Activated CD4-positive, alpha-beta T cell treated with anti-CD3 and anti-CD28 coated beads for 36 hours (primary cell): Measurements from ENCODE around the gene SYNPR. TPM values are rescaled to one million over a fixed set of nuclear protein-coding genes. Genes with fewer than 3 reads are reported as not detected.

Experiments used
- ATAC-seq: fragments of 200-7000 bp; cut with Tn5 transposase; one replicate; pipeline ENCODE4 v1.10.0; 2021; ENCODE audit warnings: mild to moderate bottlenecking, moderate library complexity
- CTCF ChIA-PET: fragments of 350-600 bp; sonication (Branson Sonifier 250); formaldehyde crosslinking; loops from one replicate; lab custom pipeline; 2021; ENCODE audit warnings: antibody characterized with exemption; lab: Charles Lee
- POLR2A ChIA-PET: fragments of 350-600 bp; sonication (Branson Sonifier 250); formaldehyde crosslinking; loops from one replicate; lab custom pipeline; 2021; ENCODE audit warnings: antibody characterized with exemption, inconsistent platforms; lab: Charles Lee
- DNase-seq: peaks from one replicate; pipeline ENCODE4 v3.0.0-alpha.2; 2020
- H3K27ac Mint-ChIP-seq: one replicate; pipeline ENCODE4 v1.8.0; 2021; ENCODE audit warnings: mixed read lengths
- H3K27me3 Mint-ChIP-seq: one replicate; pipeline ENCODE4 v1.8.0; 2021; ENCODE audit warnings: mixed read lengths
- H3K36me3 Mint-ChIP-seq: one replicate; pipeline ENCODE4 v1.8.0; 2021; ENCODE audit warnings: low read depth, mixed read lengths
- H3K4me1 Mint-ChIP-seq: one replicate; pipeline ENCODE4 v1.8.0; 2021; ENCODE audit warnings: mixed read lengths
- H3K4me3 Mint-ChIP-seq: one replicate; pipeline ENCODE4 v1.8.0; 2021; ENCODE audit warnings: mild to moderate bottlenecking, moderate library complexity, mixed read lengths
- H3K9me3 Mint-ChIP-seq: one replicate; pipeline ENCODE4 v1.8.0; 2021; ENCODE audit warnings: low read depth, mixed read lengths
- intact Hi-C, 2 experiments: fragments of 100-400 bp; cut with DNase I in 1 of 2; cut with micrococcal nuclease in 1 of 2; formaldehyde crosslinking; loops; one replicate each; pipeline versions ENCODE4 v1.14.2 to v1.15.1; 2022 to 2024; cut with DNase I, micrococcal nuclease
- total RNA-seq, 2 experiments: library from RNA; stranded (reverse); gene quantifications; one replicate each; pipeline ENCODE4 v1.2.3, GENCODE V29; 2021

Gene SYNPR
- total RNA-seq, 2 experiments from 2014 or later: not detected

- H3K27ac Mint-ChIP-seq: no peak overlapping the region
- no peak overlapping the region for H3K4me3 Mint-ChIP-seq
- DNase-seq (no peak), ATAC-seq (no peak)
- H3K36me3 Mint-ChIP-seq: no peaks in the 10 kb centered on the region
- H3K27me3 Mint-ChIP-seq: peaks cover 2% of the 10 kb centered on the region
- H3K9me3 Mint-ChIP-seq: no peaks in the 10 kb centered on the region
- no peaks in the 10 kb centered on the region for H3K4me1 Mint-ChIP-seq
- ChIA-PET CTCF (no interaction called here), POLR2A (no interaction called here)
- intact Hi-C loops: no loop called here
Observed at GRCh38 chr3:63437858-63438257, 159.8 kb downstream of the SYNPR start.

- intact Hi-C loops: no loop called here
- peaks cover 2% of the 10 kb centered on the region for H3K27me3 Mint-ChIP-seq
- no peaks in the 10 kb centered on the region for H3K9me3 Mint-ChIP-seq
- no peaks in the 10 kb centered on the region for H3K36me3 Mint-ChIP-seq
- no peak overlapping the region for H3K27ac Mint-ChIP-seq
- no peak overlapping the region for H3K4me3 Mint-ChIP-seq
- ATAC-seq: no peak
- DNase-seq: no peak
- ChIA-PET POLR2A (no interaction called here), CTCF (no interaction called here)
- no peaks in the 10 kb centered on the region for H3K4me1 Mint-ChIP-seq
Observed at GRCh38 chr3:63438826-63439371, 160.8 kb downstream of the SYNPR start.

GRCh38 chr3:63441262-63441661, 163.2 kb downstream of the SYNPR start:
- ChIA-PET POLR2A (no interaction called here), CTCF (no interaction called here)
- Mint-ChIP-seq H3K27me3 (peaks cover 2% of the 10 kb centered on the region), H3K4me3 (no peak overlapping the region), H3K36me3 (no peaks in the 10 kb centered on the region), H3K27ac (no peak overlapping the region), H3K9me3 (no peaks in the 10 kb centered on the region), H3K4me1 (no peaks in the 10 kb centered on the region)
- ATAC-seq (no peak), DNase-seq (no peak)
- intact Hi-C loops: no loop called here

DNA sequence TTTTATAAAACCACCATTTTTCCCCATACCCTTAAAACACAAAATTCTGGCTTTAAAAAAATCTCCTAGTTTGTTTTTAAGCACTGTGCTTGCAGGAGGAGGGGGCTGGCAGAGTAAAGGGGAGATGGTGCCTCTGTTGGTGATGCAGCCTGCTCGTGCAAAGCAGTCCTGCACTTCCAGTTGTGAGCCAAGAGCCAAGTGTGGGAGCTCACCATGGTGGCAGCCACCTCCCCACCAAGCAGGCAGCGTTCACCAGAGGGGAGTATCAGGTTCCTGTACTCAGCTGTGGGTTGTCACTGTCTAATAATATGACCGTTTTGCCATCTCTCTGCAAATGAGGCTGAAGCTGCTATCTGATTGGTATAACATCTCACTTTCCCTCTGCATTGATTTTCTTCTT, 164.8 kb downstream of the SYNPR start:
- ATAC-seq (no peak), DNase-seq (no peak)
- H3K27ac Mint-ChIP-seq: no peak overlapping the region
- H3K4me1 Mint-ChIP-seq: no peaks in the 10 kb centered on the region
- CTCF ChIA-PET: interaction anchor here (0.5 kb wide), 1 partner anchor 12 kb away, joined by 3 read pairs; no protein-coding TSS in a partner anchor
- intact Hi-C loops: no loop called here
- H3K27me3 Mint-ChIP-seq: no peaks in the 10 kb centered on the region
- POLR2A ChIA-PET: no interaction called here
- no peaks in the 10 kb centered on the region for H3K36me3 Mint-ChIP-seq
- H3K9me3 Mint-ChIP-seq: no peaks in the 10 kb centered on the region
- H3K4me3 Mint-ChIP-seq: no peak overlapping the region

GRCh38 chr3:63450023-63450422, 171.9 kb downstream of the SYNPR start:
- no peak for DNase-seq
- intact Hi-C loops: no loop called here
- Mint-ChIP-seq H3K4me3 (no peak overlapping the region), H3K4me1 (no peaks in the 10 kb centered on the region), H3K36me3 (no peaks in the 10 kb centered on the region), H3K27me3 (no peaks in the 10 kb centered on the region), H3K27ac (no peak overlapping the region), H3K9me3 (no peaks in the 10 kb centered on the region)
- CTCF ChIA-PET: no interaction called here
- ATAC-seq: no peak
- POLR2A ChIA-PET: no interaction called here

DNA sequence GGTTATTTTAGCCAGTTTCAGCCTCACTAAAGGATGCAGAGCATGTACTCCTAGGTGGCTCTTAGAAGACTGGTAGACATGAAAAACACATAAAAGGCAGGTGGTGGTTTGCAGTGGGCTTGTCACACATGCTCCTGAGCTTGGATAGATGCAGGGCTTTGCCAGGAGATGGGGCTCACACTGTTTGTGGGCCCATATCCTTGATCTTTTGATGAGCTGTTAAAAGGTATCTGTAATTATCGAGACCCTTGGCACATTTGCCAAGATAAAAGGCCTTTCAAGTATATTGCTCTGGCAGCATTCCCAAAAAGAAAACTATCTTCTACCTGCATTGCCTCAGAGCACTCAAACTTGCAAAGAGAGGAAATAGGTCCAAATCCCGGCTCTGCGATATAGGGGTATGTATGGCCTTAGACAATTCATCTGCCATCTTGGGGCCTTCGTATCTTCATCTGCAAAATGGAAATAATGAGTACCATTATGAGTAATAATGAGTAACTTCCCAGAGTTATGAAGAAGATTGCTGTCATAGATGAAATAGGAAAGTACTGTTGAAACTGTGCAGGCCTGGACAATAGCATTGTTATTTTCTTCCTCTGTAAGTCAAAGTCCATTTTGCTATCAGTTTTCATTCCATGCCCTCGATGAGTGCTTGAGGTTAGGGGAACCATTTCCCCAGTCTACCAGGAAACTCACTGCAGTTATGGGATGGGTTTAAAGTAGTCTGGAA, 172.7 kb downstream of the SYNPR start:
- H3K4me1 Mint-ChIP-seq: no peaks in the 10 kb centered on the region
- no peak overlapping the region for H3K27ac Mint-ChIP-seq
- no peaks in the 10 kb centered on the region for H3K9me3 Mint-ChIP-seq
- CTCF ChIA-PET: interaction anchor here (0.6 to 0.7 kb wide), 2 partner anchors 345 to 718 kb away, joined by 3 read pairs; no protein-coding TSS in a partner anchor
- POLR2A ChIA-PET: no interaction called here
- no peaks in the 10 kb centered on the region for H3K27me3 Mint-ChIP-seq
- ATAC-seq (no peak), DNase-seq (no peak)
- intact Hi-C loops: no loop called here
- no peaks in the 10 kb centered on the region for H3K36me3 Mint-ChIP-seq
- H3K4me3 Mint-ChIP-seq: no peak overlapping the region

DNA sequence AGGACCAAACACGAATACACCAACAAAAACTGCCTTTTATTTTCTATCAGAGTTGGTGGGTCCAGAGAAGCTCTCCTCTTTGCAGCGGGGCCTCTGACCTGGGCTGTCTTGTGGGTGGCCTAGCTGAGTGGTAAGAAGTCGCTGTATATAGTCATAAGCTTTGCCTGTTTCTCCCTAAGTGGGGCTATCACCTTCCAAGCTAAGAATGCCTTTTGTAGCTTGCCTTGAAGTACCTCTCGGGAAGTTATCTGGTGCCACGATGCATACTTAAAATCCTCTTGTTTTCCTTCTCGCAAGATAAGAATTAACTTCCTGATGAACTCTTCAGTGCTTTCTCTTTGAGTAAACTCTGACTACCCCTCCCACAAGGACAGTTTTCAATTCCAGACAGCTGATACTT, 178.8 kb downstream of the SYNPR start:
- no peaks in the 10 kb centered on the region for H3K27me3 Mint-ChIP-seq
- H3K36me3 Mint-ChIP-seq: no peaks in the 10 kb centered on the region
- intact Hi-C loops: no loop called here
- DNase-seq (no peak), ATAC-seq (no peak)
- no peaks in the 10 kb centered on the region for H3K4me1 Mint-ChIP-seq
- no peak overlapping the region for H3K27ac Mint-ChIP-seq
- H3K4me3 Mint-ChIP-seq: no peak overlapping the region
- ChIA-PET POLR2A (no interaction called here), CTCF (no interaction called here)
- H3K9me3 Mint-ChIP-seq: no peaks in the 10 kb centered on the region

DNA sequence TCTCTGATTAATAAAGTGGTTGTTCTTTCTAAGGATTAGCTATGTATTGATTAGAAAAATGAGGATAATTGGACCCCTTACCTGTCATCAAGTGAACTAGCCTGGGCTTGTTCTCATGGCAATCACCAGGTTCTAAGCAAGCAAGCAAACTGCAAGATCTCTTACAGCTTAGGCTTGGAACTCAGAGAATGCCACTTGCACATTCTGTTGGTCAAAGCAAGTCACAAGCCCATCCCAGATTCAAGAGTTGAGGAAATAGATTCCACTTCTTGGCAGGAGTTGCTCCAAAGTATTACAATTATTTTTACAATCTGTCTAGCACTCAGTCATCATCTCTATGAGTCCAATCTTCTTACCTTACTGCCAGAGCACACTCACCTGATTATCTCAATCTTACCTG, 180.3 kb downstream of the SYNPR start:
- Mint-ChIP-seq H3K27ac (no peak overlapping the region), H3K9me3 (no peaks in the 10 kb centered on the region), H3K4me1 (no peaks in the 10 kb centered on the region), H3K27me3 (no peaks in the 10 kb centered on the region), H3K4me3 (no peak overlapping the region), H3K36me3 (no peaks in the 10 kb centered on the region)
- intact Hi-C loops: no loop called here
- ATAC-seq (no peak), DNase-seq (no peak)
- CTCF ChIA-PET: no interaction called here
- POLR2A ChIA-PET: no interaction called here

GRCh38 chr3:63462732-63463131, 184.6 kb downstream of the SYNPR start:
- Mint-ChIP-seq H3K27ac (no peak overlapping the region), H3K9me3 (no peaks in the 10 kb centered on the region), H3K27me3 (no peaks in the 10 kb centered on the region), H3K4me1 (no peaks in the 10 kb centered on the region), H3K36me3 (no peaks in the 10 kb centered on the region), H3K4me3 (no peak overlapping the region)
- DNase-seq (no peak), ATAC-seq (no peak)
- intact Hi-C loops: no loop called here
- POLR2A ChIA-PET: no interaction called here
- CTCF ChIA-PET: no interaction called here

DNA sequence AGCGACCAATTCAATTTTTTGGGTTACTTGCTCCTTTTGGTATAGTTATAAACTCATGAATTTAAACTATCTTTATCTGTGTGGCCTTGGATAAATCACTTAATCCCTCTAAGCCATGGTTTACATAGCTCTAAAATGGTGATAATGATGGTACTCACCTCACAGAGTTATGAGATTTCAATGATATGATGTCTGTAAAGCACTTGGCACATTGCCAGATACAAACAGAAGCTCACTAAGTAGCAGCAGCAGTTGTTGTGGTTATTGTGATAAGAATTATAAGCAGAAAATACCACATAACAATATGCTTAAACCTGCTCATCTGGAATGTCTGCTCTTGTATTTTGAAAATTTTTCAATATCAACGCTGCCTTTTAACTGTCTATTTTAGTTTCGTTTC, 189.3 kb downstream of the SYNPR start:
- H3K4me1 Mint-ChIP-seq: no peaks in the 10 kb centered on the region
- DNase-seq (no peak), ATAC-seq (no peak)
- no peak overlapping the region for H3K27ac Mint-ChIP-seq
- no peak overlapping the region for H3K4me3 Mint-ChIP-seq
- no peaks in the 10 kb centered on the region for H3K9me3 Mint-ChIP-seq
- ChIA-PET POLR2A (no interaction called here), CTCF (no interaction called here)
- H3K36me3 Mint-ChIP-seq: no peaks in the 10 kb centered on the region
- H3K27me3 Mint-ChIP-seq: no peaks in the 10 kb centered on the region
- intact Hi-C loops: no loop called here

- ATAC-seq: no peak
- no peaks in the 10 kb centered on the region for H3K27me3 Mint-ChIP-seq
- CTCF ChIA-PET: no interaction called here
- no peak overlapping the region for H3K4me3 Mint-ChIP-seq
- no peaks in the 10 kb centered on the region for H3K36me3 Mint-ChIP-seq
- no peak overlapping the region for H3K27ac Mint-ChIP-seq
- intact Hi-C loops: no loop called here
- no peaks in the 10 kb centered on the region for H3K9me3 Mint-ChIP-seq
- no peaks in the 10 kb centered on the region for H3K4me1 Mint-ChIP-seq
- POLR2A ChIA-PET: no interaction called here
- DNase-seq: no peak
Observed at GRCh38 chr3:63470745-63471144, 192.6 kb downstream of the SYNPR start.

DNA sequence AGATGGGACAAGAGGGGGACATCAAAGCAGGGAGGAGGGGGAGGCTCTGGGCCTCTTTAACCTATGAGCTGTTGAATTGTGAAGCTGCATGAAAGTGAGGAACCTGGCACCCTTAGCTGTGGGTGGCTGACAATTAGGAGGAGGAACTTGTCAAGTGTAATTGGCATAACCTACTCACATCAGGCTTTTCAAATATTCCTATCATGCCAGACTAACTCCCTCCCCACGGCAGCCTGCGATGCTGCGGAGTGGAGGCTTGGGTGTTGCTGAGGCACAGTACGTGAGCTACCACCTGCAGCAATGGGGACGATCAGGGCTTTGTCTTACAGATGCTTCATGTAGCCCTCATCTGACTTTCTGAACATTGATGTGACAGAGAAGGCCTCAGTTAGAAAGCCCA, 193.7 kb downstream of the SYNPR start:
- Mint-ChIP-seq H3K9me3 (no peaks in the 10 kb centered on the region), H3K4me1 (no peaks in the 10 kb centered on the region), H3K36me3 (no peaks in the 10 kb centered on the region), H3K27ac (no peak overlapping the region), H3K4me3 (no peak overlapping the region), H3K27me3 (no peaks in the 10 kb centered on the region)
- intact Hi-C loops: no loop called here
- CTCF ChIA-PET: no interaction called here
- DNase-seq: no peak
- POLR2A ChIA-PET: no interaction called here
- ATAC-seq: no peak
